Activated naive CD8-positive, alpha-beta T cell treated with anti-CD3 and anti-CD28 coated beads, Interleukin-2, amount 10 ng/mL, durations not matched to agents 7 days and 5 days (primary cell): ENCODE data around the gene NALF2. TPM values are rescaled to one million over a fixed set of nuclear protein-coding genes. Genes with fewer than 3 reads are reported as not detected.

ENCODE experiments used
- ATAC-seq: fragments of 150-1000 bp; cut with Tn5 transposase; one replicate; pipeline ENCODE4 v1.10.0; 2021; ENCODE audit warnings: low read depth, moderate library complexity
- POLR2A ChIA-PET: fragments of 350-600 bp; sonication (Branson Sonifier 250); formaldehyde crosslinking; loops from one replicate; lab custom pipeline; 2021; ENCODE audit warnings: antibody characterized with exemption; lab: Charles Lee
- DNase-seq: peaks from one replicate; pipeline ENCODE4 v3.0.0; 2021
- H3K27ac Mint-ChIP-seq: one replicate; pipeline ENCODE4 v1.8.0; 2022; ENCODE audit warnings: mild to moderate bottlenecking, mixed read lengths
- H3K27me3 Mint-ChIP-seq: one replicate; pipeline ENCODE4 v1.8.0; 2022; ENCODE audit warnings: mild to moderate bottlenecking, moderate library complexity, mixed read lengths
- H3K36me3 Mint-ChIP-seq: one replicate; pipeline ENCODE4 v1.8.0; 2021; ENCODE audit warnings: mild to moderate bottlenecking, mixed read lengths
- H3K4me1 Mint-ChIP-seq: one replicate; pipeline ENCODE4 v1.8.0; 2021; ENCODE audit warnings: mixed read lengths
- H3K4me3 Mint-ChIP-seq: one replicate; pipeline ENCODE4 v1.8.0; 2022; ENCODE audit warnings: mild to moderate bottlenecking, moderate library complexity, mixed read lengths
- H3K9me3 Mint-ChIP-seq: one replicate; pipeline ENCODE4 v1.8.0; 2021; ENCODE audit warnings: mixed read lengths
- total RNA-seq, 2 experiments: library from RNA; stranded (reverse); gene quantifications; one replicate each; pipeline ENCODE4 v1.2.3, GENCODE V29; 2021

The NALF2 gene
- total RNA-seq, 2 experiments from 2014 or later, result not detected

DNA sequence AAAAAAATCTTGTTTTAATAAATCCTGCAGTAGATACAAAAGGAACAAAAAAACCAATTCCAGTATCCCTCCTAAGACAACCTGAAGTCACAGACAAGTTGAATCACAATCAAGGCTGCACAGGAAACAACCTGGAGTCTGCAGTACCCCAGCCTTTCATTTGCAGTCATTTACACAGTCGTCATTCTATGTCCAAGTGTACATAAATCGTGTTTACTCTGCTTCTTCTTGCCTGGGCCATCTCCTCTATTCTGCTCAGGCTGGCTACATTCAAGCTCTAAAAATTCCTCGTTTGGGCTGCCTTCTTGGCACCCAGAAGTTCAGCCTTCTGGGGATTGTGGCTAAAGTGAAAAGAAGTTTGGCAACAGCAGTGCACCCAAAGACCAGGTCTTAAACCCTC lies 37.8 kb downstream of the NALF2 start:
- Mint-ChIP-seq H3K36me3 (no peaks in the 10 kb centered on the region), H3K27me3 (no peaks in the 10 kb centered on the region), H3K4me1 (peaks cover 13% of the 10 kb centered on the region), H3K9me3 (no peaks in the 10 kb centered on the region), H3K27ac (no peak overlapping the region), H3K4me3 (no peak overlapping the region)
- DNase-seq (no peak), ATAC-seq (no peak)
- POLR2A ChIA-PET, result no interaction called here

- DNase-seq (no peak), ATAC-seq (no peak)
- POLR2A ChIA-PET, result no interaction called here
- H3K27me3 Mint-ChIP-seq, result no peaks in the 10 kb centered on the region
- peaks cover 13% of the 10 kb centered on the region for H3K4me1 Mint-ChIP-seq
- peaks cover 3% of the 10 kb centered on the region for H3K9me3 Mint-ChIP-seq
- H3K27ac Mint-ChIP-seq, result no peak overlapping the region
- H3K36me3 Mint-ChIP-seq, result no peaks in the 10 kb centered on the region
- H3K4me3 Mint-ChIP-seq, result no peak overlapping the region
Observed at GRCh38 chrX:69543572-69543971, 39.4 kb downstream of the NALF2 start.

GRCh38 chrX:69546417-69546816 lies 42.3 kb downstream of the NALF2 start:
- POLR2A ChIA-PET, result no interaction called here
- Mint-ChIP-seq H3K27ac (no peak overlapping the region), H3K36me3 (no peaks in the 10 kb centered on the region), H3K27me3 (no peaks in the 10 kb centered on the region), H3K4me1 (no peaks in the 10 kb centered on the region), H3K4me3 (no peak overlapping the region), H3K9me3 (peaks cover 3% of the 10 kb centered on the region)
- no peak for ATAC-seq
- no peak for DNase-seq

GRCh38 chrX:69546978-69547377 lies 42.9 kb downstream of the NALF2 start:
- Mint-ChIP-seq H3K9me3 (peaks cover 3% of the 10 kb centered on the region), H3K27ac (no peak overlapping the region), H3K36me3 (no peaks in the 10 kb centered on the region), H3K4me1 (no peaks in the 10 kb centered on the region), H3K4me3 (no peak overlapping the region), H3K27me3 (no peaks in the 10 kb centered on the region)
- DNase-seq (no peak), ATAC-seq (no peak)
- POLR2A ChIA-PET, result no interaction called here

- Mint-ChIP-seq H3K9me3 (peaks cover 3% of the 10 kb centered on the region), H3K4me3 (no peak overlapping the region), H3K4me1 (no peaks in the 10 kb centered on the region), H3K27me3 (no peaks in the 10 kb centered on the region), H3K36me3 (no peaks in the 10 kb centered on the region), H3K27ac (no peak overlapping the region)
- DNase-seq, result no peak
- no peak for ATAC-seq
- POLR2A ChIA-PET, result no interaction called here
Observed at GRCh38 chrX:69551421-69552009, 47.4 kb downstream of the NALF2 start.

- Mint-ChIP-seq H3K36me3 (no peaks in the 10 kb centered on the region), H3K4me1 (no peaks in the 10 kb centered on the region), H3K4me3 (no peak overlapping the region), H3K27me3 (no peaks in the 10 kb centered on the region), H3K27ac (no peak overlapping the region), H3K9me3 (peaks cover 3% of the 10 kb centered on the region)
- ATAC-seq (no peak), DNase-seq (no peak)
- POLR2A ChIA-PET, result no interaction called here
Observed at GRCh38 chrX:69552512-69552911, 48.4 kb downstream of the NALF2 start.

Other genes with a start within 250 kb of the NALF2 start
- gene EDA, start 111.8 kb downstream of the NALF2 start, total RNA-seq, result 1 to 10 TPM in 1 of 2 experiments, under 1 TPM in 1; 0.94 to 2.3 TPM